ENCODE data around the gene PCDHGA6. TPM values are rescaled to one million over a fixed set of nuclear protein-coding genes. Genes with fewer than 3 reads are reported as not detected.
"Not testable (repeated sequence)": the region's sequence is repeated elsewhere in the genome, so short reads cannot be mapped to it uniquely, and the experiment has no call there.

Gene PCDHGA6
- total and polyA plus RNA-seq, 12 donors: 1.2 to 10.6 (median 8.1) TPM

GRCh38 chr5:141369994-141370848 lies 3.5 kb upstream of the PCDHGA6 start, which contains the start of gene PCDHGB3:
Gene PCDHGB3, plus strand, starts transcription at chr5:141370242. Its CDS starts 153 bp downstream, at chr5:141370395.
- Histone ChIP-seq H3K4me3 (peak within 1 kb of the TSS in 7 of 10 donors; percentile 6 to 43 (median 37)), H3K27me3 (peaks cover 0 to 81% (median 0%) of the 10 kb centered on the region in 7 donors), H3K4me1 (peaks cover 0 to 39% (median 0%) of the 10 kb centered on the region in 9 donors), H3K9me3 (peaks cover 0 to 100% (median 55%) of the 10 kb centered on the region in 11 donors), H3K36me3 (peaks cover 0 to 36% (median 0%) of the 10 kb centered on the region in 9 donors), H3K27ac (peak within 1 kb of the TSS in 4 of 10 donors; percentile 21 to 57 (median 44))
- ATAC-seq (peak; percentile 80 to 94 (median 88)), DNase-seq (no peak)
- intact Hi-C loops (cut with DNase I): loop anchor here in 1 of 10 donors (2.0 kb wide), 1 partner anchor 27 kb away; the partner anchor contains the start of gene PCDHGA3
- WGBS, 2 donors: 19 to 24% methylated on average over 32 of the region's 32 CpGs
- peak in 7 of 9 donors; percentile 31 to 62 (median 43) for TF ChIP-seq CTCF (IDR thresholded peaks at IDR 0.05)

DNA sequence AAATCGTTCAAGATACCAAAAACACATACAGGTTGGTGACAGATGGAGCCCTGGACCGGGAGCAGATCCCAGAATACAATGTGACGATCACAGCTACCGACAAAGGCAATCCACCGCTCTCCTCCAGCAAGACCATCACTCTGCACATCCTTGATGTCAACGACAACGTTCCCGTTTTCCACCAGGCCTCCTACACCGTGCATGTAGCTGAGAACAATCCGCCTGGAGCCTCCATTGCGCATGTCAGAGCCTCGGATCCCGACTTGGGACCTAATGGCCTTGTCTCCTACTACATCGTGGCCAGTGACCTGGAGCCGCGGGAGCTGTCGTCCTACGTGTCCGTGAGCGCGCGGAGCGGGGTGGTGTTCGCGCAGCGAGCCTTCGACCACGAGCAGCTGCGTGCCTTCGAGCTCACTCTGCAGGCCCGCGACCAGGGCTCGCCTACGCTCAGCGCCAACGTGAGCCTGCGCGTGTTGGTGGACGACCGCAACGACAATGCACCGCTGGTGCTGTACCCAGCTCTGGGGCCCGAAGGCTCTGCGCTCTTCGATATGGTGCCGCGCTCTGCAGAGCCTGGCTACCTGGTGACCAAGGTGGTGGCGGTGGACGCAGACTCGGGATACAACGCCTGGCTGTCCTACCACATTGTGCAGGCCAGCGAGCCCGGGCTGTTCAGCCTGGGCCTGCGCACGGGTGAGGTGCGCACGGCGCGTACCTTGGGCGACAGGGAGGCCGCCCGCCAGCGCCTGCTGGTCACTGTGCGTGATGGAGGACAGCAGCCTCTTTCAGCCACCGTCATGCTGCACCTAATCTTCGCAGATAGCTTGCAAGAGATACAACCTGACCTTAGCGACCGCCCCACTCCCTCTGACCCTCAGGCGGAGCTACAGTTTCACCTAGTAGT lies 1.9 kb upstream of the PCDHGA6 start:
- Histone ChIP-seq H3K36me3 (peaks cover 0 to 28% (median 0%) of the 10 kb centered on the region in 9 donors), H3K27me3 (peaks cover 0 to 65% (median 0%) of the 10 kb centered on the region in 7 donors), H3K4me1 (peaks cover 0 to 39% (median 0%) of the 10 kb centered on the region in 9 donors), H3K27ac (no peak overlapping the region), H3K9me3 (peaks cover 0 to 99% (median 63%) of the 10 kb centered on the region in 11 donors), H3K4me3 (no peak overlapping the region)
- 32 to 35% methylated on average over 69 of the region's 69 CpGs for WGBS, 2 donors
- no peak for TF ChIP-seq CTCF (IDR thresholded peaks at IDR 0.05)
- intact Hi-C loops (cut with DNase I): no loop called here
- ATAC-seq (peak in 4 of 8 donors; percentile 11 to 67 (median 42)), DNase-seq (no peak)

GRCh38 chr5:141374627-141375026 lies 936 bp downstream of the PCDHGA6 start:
- ATAC-seq (peak in 6 of 8 donors; percentile 18 to 70 (median 36)), DNase-seq (no peak)
- WGBS, 2 donors: 50 to 52% methylated on average over 14 of the region's 14 CpGs
- peaks cover 0 to 43% (median 0%) of the 10 kb centered on the region in 9 donors for H3K36me3 ChIP-seq
- H3K4me3 ChIP-seq: peak overlapping the region in 1 of 10 donors; percentile 25
- peaks cover 0 to 37% (median 0%) of the 10 kb centered on the region in 9 donors for H3K4me1 ChIP-seq
- H3K27ac ChIP-seq: no peak overlapping the region
- no peak for TF ChIP-seq CTCF (IDR thresholded peaks at IDR 0.05)
- peaks cover 0 to 50% (median 0%) of the 10 kb centered on the region in 7 donors for H3K27me3 ChIP-seq
- peaks cover 0 to 99% (median 58%) of the 10 kb centered on the region in 11 donors for H3K9me3 ChIP-seq
- intact Hi-C loops (cut with DNase I): no loop called here

DNA sequence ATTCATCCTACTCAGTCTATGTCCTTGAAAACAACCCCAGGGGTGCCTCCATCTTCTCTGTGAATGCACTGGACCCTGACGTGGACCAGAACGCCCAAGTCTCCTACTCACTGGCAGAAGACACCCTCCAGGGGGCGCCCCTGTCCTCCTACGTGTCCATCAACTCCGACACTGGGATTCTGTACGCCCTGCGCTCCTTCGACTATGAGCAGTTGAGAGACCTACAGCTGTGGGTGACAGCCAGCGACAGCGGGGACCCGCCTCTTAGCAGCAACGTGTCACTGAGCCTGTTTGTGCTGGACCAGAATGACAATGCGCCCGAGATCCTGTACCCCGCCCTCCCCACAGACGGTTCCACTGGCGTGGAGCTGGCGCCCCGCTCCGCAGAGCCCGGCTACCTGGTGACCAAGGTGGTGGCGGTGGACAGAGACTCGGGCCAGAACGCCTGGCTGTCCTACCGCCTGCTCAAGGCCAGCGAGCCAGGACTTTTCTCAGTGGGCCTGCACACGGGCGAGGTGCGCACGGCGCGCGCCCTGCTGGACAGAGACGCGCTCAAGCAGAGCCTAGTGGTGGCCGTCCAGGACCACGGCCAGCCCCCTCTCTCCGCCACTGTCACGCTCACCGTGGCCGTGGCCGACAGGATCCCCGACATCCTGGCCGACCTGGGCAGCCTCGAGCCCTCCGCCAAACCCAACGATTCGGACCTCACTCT lies 1.9 kb downstream of the PCDHGA6 start:
- 59 to 61% methylated on average over 37 to 41 of the region's 48 CpGs for WGBS, 2 donors
- Histone ChIP-seq H3K9me3 (peaks cover 0 to 99% (median 60%) of the 10 kb centered on the region in 11 donors), H3K36me3 (peaks cover 0 to 35% (median 0%) of the 10 kb centered on the region in 9 donors), H3K27me3 (peaks cover 0 to 40% (median 0%) of the 10 kb centered on the region in 7 donors), H3K4me1 (peaks cover 0 to 28% (median 0%) of the 10 kb centered on the region in 9 donors)
- intact Hi-C loops (cut with DNase I); ATAC-seq; DNase-seq; H3K4me3 ChIP-seq; H3K27ac ChIP-seq: not testable (repeated sequence)
